NCI-H146 (cell line): Measurements from ENCODE around the gene IGFBP6.

Experiments used
- DNase-seq: peaks from one replicate; lab custom pipeline; 2025; lab: John Stamatoyannopoulos, UW

Gene IGFBP6

GRCh38 chr12:53097564-53098353 lies at the start of gene IGFBP6:
TSS of gene IGFBP6 (plus strand) at chr12:53097667. CDS start at chr12:53097718, 51 bp downstream.
- DNase-seq = peak; percentile 58

- no peak for DNase-seq
Measured at GRCh38 chr12:53048033-53048779, 49.3 kb upstream of the IGFBP6 start.

- DNase-seq = no peak
Measured at GRCh38 chr12:53048780-53049401, 48.6 kb upstream of the IGFBP6 start.

- DNase-seq = no peak
Measured at GRCh38 chr12:53049571-53050318, 47.7 kb upstream of the IGFBP6 start, which contains the start of gene TNS2. TSS of gene TNS2 (plus strand) at chr12:53050065. CDS start at chr12:53050186, 121 bp downstream.

GRCh38 chr12:53050426-53051057 lies 46.9 kb upstream of the IGFBP6 start:
- DNase-seq = no peak

- no peak for DNase-seq
Measured at GRCh38 chr12:53051058-53051880, 46.2 kb upstream of the IGFBP6 start.

GRCh38 chr12:53051881-53052412 lies 45.5 kb upstream of the IGFBP6 start:
- DNase-seq = no peak

GRCh38 chr12:53052419-53053217 lies 44.8 kb upstream of the IGFBP6 start:
- DNase-seq = no peak

GRCh38 chr12:53053218-53054111 lies 44.0 kb upstream of the IGFBP6 start:
- DNase-seq = peak; percentile 89

GRCh38 chr12:53054112-53054878 lies 43.2 kb upstream of the IGFBP6 start:
- DNase-seq = peak; percentile 99

- DNase-seq = no peak
Measured at GRCh38 chr12:53055471-53056266, 41.8 kb upstream of the IGFBP6 start.

- DNase-seq = no peak
Measured at GRCh38 chr12:53056296-53056695, 41.2 kb upstream of the IGFBP6 start.

- no peak for DNase-seq
Measured at GRCh38 chr12:53056901-53057300, 40.6 kb upstream of the IGFBP6 start.

GRCh38 chr12:53057816-53058500 lies 39.5 kb upstream of the IGFBP6 start:
- DNase-seq = no peak

GRCh38 chr12:53058674-53059433 lies 38.6 kb upstream of the IGFBP6 start:
- no peak for DNase-seq
